ENCODE data around the gene GLS.

The GLS gene

GRCh38 chr2:191012346-191012745 lies 131.7 kb downstream of the GLS start:
- H2AFZ ChIP-seq (ENCODE audit: low read length): no peak overlapping the region
- no peaks in the 10 kb centered on the region for H3K9me2 ChIP-seq (replicated peaks; ENCODE audit: low read depth, low read length)
- H3K4me3 ChIP-seq (ENCODE audit: low read length, poor library complexity, severe bottlenecking): peak overlapping the region; percentile 81
- TF ChIP-seq EZH2phosphoT487 (IDR thresholded peaks at IDR 0.05; ENCODE audit: borderline replicate concordance): no peak
- TF ChIP-seq, protein P1, sequence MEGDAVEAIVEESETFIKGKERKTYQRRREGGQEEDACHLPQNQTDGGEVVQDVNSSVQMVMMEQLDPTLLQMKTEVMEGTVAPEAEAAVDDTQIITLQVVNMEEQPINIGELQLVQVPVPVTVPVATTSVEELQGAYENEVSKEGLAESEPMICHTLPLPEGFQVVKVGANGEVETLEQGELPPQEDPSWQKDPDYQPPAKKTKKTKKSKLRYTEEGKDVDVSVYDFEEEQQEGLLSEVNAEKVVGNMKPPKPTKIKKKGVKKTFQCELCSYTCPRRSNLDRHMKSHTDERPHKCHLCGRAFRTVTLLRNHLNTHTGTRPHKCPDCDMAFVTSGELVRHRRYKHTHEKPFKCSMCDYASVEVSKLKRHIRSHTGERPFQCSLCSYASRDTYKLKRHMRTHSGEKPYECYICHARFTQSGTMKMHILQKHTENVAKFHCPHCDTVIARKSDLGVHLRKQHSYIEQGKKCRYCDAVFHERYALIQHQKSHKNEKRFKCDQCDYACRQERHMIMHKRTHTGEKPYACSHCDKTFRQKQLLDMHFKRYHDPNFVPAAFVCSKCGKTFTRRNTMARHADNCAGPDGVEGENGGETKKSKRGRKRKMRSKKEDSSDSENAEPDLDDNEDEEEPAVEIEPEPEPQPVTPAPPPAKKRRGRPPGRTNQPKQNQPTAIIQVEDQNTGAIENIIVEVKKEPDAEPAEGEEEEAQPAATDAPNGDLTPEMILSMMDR (conservative IDR thresholded peaks at IDR 0.05; ENCODE audit: low read length): no peak
- peaks cover 16% of the 10 kb centered on the region for H4K20me1 ChIP-seq (ENCODE audit: insufficient read depth, low read length, poor library complexity, severe bottlenecking)
- peaks cover 51% of the 10 kb centered on the region for H3K4me1 ChIP-seq (ENCODE audit: insufficient read depth, low read length, poor library complexity, severe bottlenecking)
- H3K27me3 ChIP-seq (ENCODE audit: insufficient read depth, low read length, poor library complexity, severe bottlenecking): no peaks in the 10 kb centered on the region
- peak overlapping the region; percentile 90 for H3K4me2 ChIP-seq (ENCODE audit: low read depth, low read length, poor library complexity, severe bottlenecking)
- 0 out of 2 replicates have a peak, but pooled peaks cover 3% of the 10 kb centered on the region for H3F3A ChIP-seq (ENCODE audit: low read depth)
- H3K36me3 ChIP-seq (ENCODE audit: insufficient read depth, low read length): peaks cover 8% of the 10 kb centered on the region; the same call in 1 of the 2 replicates
- peaks cover 38% of the 10 kb centered on the region for H3K79me2 ChIP-seq (ENCODE audit: insufficient read depth, low read length)
- H3K9ac ChIP-seq (ENCODE audit: low read depth, low read length, poor library complexity, severe bottlenecking): peak overlapping the region; percentile 84
- no peaks in the 10 kb centered on the region for H3K9me3 ChIP-seq (ENCODE audit: insufficient read depth, low read depth, low read length)

DNA sequence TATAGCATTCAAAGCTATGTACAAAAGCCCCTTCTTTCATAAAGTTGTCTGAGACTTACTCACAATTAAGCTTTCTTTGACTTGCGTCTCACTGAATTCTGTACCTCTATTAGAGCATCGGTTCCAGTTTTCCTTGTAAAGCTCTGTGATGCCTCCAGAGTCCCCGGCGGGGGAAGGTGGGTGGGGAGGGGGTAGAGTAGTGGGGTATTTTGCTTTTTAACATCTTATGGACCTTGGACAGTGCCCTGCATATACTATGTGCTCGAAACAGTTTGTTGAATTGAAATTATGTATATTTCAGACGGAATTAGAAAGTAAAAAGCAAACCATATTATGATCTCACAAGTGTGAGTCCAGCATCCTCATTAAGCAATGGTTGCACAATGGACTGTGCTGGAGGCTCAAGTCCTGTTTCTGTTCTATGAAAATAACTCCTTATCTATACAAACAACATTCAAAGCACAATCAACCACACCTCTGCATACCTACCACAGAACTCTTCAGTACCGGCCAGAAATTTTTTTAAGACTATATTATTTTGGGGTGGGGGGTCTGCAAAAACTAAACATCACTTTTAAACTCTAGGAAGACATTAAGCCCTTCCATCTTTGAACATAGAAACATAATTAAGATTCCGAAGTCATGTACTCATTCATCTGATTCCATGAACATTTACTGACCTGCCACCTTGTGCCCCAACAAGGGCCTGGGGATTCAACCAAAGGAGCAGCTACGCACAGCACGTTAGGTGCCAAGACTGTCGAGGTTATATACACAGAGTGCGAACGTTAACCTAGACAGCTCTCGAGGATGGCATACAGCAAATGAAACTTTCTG lies 132.4 kb downstream of the GLS start:
- H3K9ac ChIP-seq (ENCODE audit: low read depth, low read length, poor library complexity, severe bottlenecking): peak overlapping the region; percentile 84
- H2AFZ ChIP-seq (ENCODE audit: low read length): peak overlapping the region; percentile 89; the same call in 1 of the 2 replicates
- H3K36me3 ChIP-seq (ENCODE audit: insufficient read depth, low read length): peaks cover 3% of the 10 kb centered on the region; the same call in 1 of the 2 replicates
- no peaks in the 10 kb centered on the region for H3K27me3 ChIP-seq (ENCODE audit: insufficient read depth, low read length, poor library complexity, severe bottlenecking)
- 0 out of 2 replicates have a peak, but pooled peaks cover 3% of the 10 kb centered on the region for H3F3A ChIP-seq (ENCODE audit: low read depth)
- H3K4me1 ChIP-seq (ENCODE audit: insufficient read depth, low read length, poor library complexity, severe bottlenecking): peaks cover 48% of the 10 kb centered on the region
- peaks cover 38% of the 10 kb centered on the region for H3K79me2 ChIP-seq (ENCODE audit: insufficient read depth, low read length)
- H4K20me1 ChIP-seq (ENCODE audit: insufficient read depth, low read length, poor library complexity, severe bottlenecking): peaks cover 14% of the 10 kb centered on the region
- H3K4me3 ChIP-seq (ENCODE audit: low read length, poor library complexity, severe bottlenecking): peak overlapping the region; percentile 81
- H3K4me2 ChIP-seq (ENCODE audit: low read depth, low read length, poor library complexity, severe bottlenecking): peak overlapping the region; percentile 90
- H3K9me3 ChIP-seq (ENCODE audit: insufficient read depth, low read depth, low read length): no peaks in the 10 kb centered on the region
- TF ChIP-seq, protein P1 (conservative IDR thresholded peaks at IDR 0.05; ENCODE audit: low read length): no peak
- TF ChIP-seq EZH2phosphoT487 (IDR thresholded peaks at IDR 0.05; ENCODE audit: borderline replicate concordance): no peak
- H3K9me2 ChIP-seq (replicated peaks; ENCODE audit: low read depth, low read length): no peaks in the 10 kb centered on the region

- Histone ChIP-seq H2AFZ (ENCODE audit: low read length) (peak overlapping the region; percentile 89), H3K27me3 (ENCODE audit: insufficient read depth, low read length, poor library complexity, severe bottlenecking) (no peaks in the 10 kb centered on the region), H3K4me2 (ENCODE audit: low read depth, low read length, poor library complexity, severe bottlenecking) (peak overlapping the region; percentile 90), H3K79me2 (ENCODE audit: insufficient read depth, low read length) (peaks cover 38% of the 10 kb centered on the region), H3F3A (ENCODE audit: low read depth) (0 out of 2 replicates have a peak, but pooled peaks cover 3% of the 10 kb centered on the region), H4K20me1 (ENCODE audit: insufficient read depth, low read length, poor library complexity, severe bottlenecking) (peaks cover 14% of the 10 kb centered on the region), H3K9me2 (replicated peaks; ENCODE audit: low read depth, low read length) (no peaks in the 10 kb centered on the region), H3K36me3 (ENCODE audit: insufficient read depth, low read length) (no peaks in the 10 kb centered on the region), H3K4me3 (ENCODE audit: low read length, poor library complexity, severe bottlenecking) (peak overlapping the region; percentile 81), H3K9ac (ENCODE audit: low read depth, low read length, poor library complexity, severe bottlenecking) (peak overlapping the region; percentile 84), H3K4me1 (ENCODE audit: insufficient read depth, low read length, poor library complexity, severe bottlenecking) (peaks cover 42% of the 10 kb centered on the region), H3K9me3 (ENCODE audit: insufficient read depth, low read depth, low read length) (no peaks in the 10 kb centered on the region)
- no peak for TF ChIP-seq EZH2phosphoT487 (IDR thresholded peaks at IDR 0.05; ENCODE audit: borderline replicate concordance)
- TF ChIP-seq, protein P1 (conservative IDR thresholded peaks at IDR 0.05; ENCODE audit: low read length): no peak
Measured at GRCh38 chr2:191013682-191013931, 133.0 kb downstream of the GLS start.

Measured in Loucy (cell line).